Measurements from ENCODE around the gene SLC38A1. TPM values are rescaled to one million over a fixed set of nuclear protein-coding genes. Genes with fewer than 3 reads are reported as not detected.

SLC38A1 gene
- total RNA-seq, 2 experiments from 2014 or later, result 255 to 260 TPM

- Mint-ChIP-seq H3K27me3 (peaks cover 4% of the 10 kb centered on the region), H3K4me1 (no peaks in the 10 kb centered on the region), H3K36me3 (no peaks in the 10 kb centered on the region), H3K4me3 (no peak overlapping the region), H3K9me3 (no peaks in the 10 kb centered on the region), H3K27ac (no peak overlapping the region)
- no peak for DNase-seq
Observed at GRCh38 chr12:46136249-46136648, 132.6 kb downstream of the SLC38A1 start.

- no peaks in the 10 kb centered on the region for H3K4me1 Mint-ChIP-seq
- H3K36me3 Mint-ChIP-seq, result no peaks in the 10 kb centered on the region
- peaks cover 4% of the 10 kb centered on the region for H3K27me3 Mint-ChIP-seq
- no peak overlapping the region for H3K27ac Mint-ChIP-seq
- DNase-seq, result no peak
- no peak overlapping the region for H3K4me3 Mint-ChIP-seq
- H3K9me3 Mint-ChIP-seq, result no peaks in the 10 kb centered on the region
Observed at GRCh38 chr12:46135750-46136149, 133.1 kb downstream of the SLC38A1 start.

GRCh38 chr12:46134852-46135251, 134.0 kb downstream of the SLC38A1 start:
- Mint-ChIP-seq H3K4me1 (no peaks in the 10 kb centered on the region), H3K27ac (no peak overlapping the region), H3K27me3 (peaks cover 4% of the 10 kb centered on the region), H3K36me3 (no peaks in the 10 kb centered on the region), H3K9me3 (no peaks in the 10 kb centered on the region), H3K4me3 (no peak overlapping the region)
- DNase-seq, result no peak

- Mint-ChIP-seq H3K4me1 (no peaks in the 10 kb centered on the region), H3K27me3 (peaks cover 4% of the 10 kb centered on the region), H3K4me3 (no peak overlapping the region), H3K27ac (no peak overlapping the region), H3K9me3 (no peaks in the 10 kb centered on the region), H3K36me3 (no peaks in the 10 kb centered on the region)
- DNase-seq, result no peak
Observed at GRCh38 chr12:46134205-46134811, 134.5 kb downstream of the SLC38A1 start.

GRCh38 chr12:46133751-46134150, 135.1 kb downstream of the SLC38A1 start:
- Mint-ChIP-seq H3K36me3 (no peaks in the 10 kb centered on the region), H3K4me3 (no peak overlapping the region), H3K27ac (no peak overlapping the region), H3K9me3 (no peaks in the 10 kb centered on the region), H3K27me3 (peaks cover 4% of the 10 kb centered on the region), H3K4me1 (no peaks in the 10 kb centered on the region)
- no peak for DNase-seq

Other genes starting within 250 kb of the SLC38A1 start
- 100 to 1,000 TPM; 227 to 230 TPM for gene SLC38A2, start 103.7 kb upstream of the SLC38A1 start, total RNA-seq

Measured in activated naive CD8-positive, alpha-beta T cell treated with anti-CD3 and anti-CD28 coated beads for 36 hours (primary cell).